ENCODE measurements around the gene BMP7. TPM values are rescaled to one million over a fixed set of nuclear protein-coding genes. Genes with fewer than 3 reads are reported as not detected.

Gene BMP7
- total and polyA plus RNA-seq, 2 donors (not counting 3 experiments of a cell fraction or from before 2014, with no cell fraction given), result not detected

DNA sequence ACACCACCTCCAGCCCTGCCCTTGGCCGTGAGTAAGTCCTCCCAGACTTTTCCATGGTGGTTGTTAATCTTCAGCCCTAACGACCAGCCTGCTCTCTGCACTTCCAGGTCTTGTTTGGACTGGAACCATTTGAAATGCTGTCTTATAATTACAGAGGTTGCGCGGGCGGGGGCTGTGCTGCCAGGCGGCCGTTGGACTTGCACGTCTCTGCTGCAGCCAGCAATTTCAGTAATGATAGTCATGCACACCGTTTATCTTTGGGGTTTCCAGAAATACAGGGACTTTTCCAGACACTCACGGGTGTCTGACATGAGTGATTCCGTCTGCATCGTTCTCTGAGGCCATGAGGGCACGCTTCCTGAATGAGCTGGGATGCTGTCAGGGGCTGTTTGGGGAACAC lies 118.2 kb downstream of the BMP7 start:
- no peak for FAIRE-seq
- CTCF ChIA-PET, result no interaction called here
- POLR2A ChIA-PET, result no interaction called here

More for the DNA sequence above, 118.2 kb downstream of the BMP7 start:
- no peak for DNase-seq (ENCODE audit: low read depth, low spot score)
- H3K9me3 ChIP-seq (replicated peaks; ENCODE audit: control insufficient read depth, insufficient read depth, low read length), result no peaks in the 10 kb centered on the region
- H3K79me2 ChIP-seq (ENCODE audit: control insufficient read depth, insufficient read depth, low read length), result no peaks in the 10 kb centered on the region
- no peaks in the 10 kb centered on the region for H4K20me1 ChIP-seq (replicated peaks; ENCODE audit: control insufficient read depth, extremely low read depth, insufficient read depth, low read length)
- H3K4me2 ChIP-seq (ENCODE audit: insufficient read depth, low read length), result no peak overlapping the region
- no peak overlapping the region for H3K9ac ChIP-seq (replicated peaks; ENCODE audit: extremely low read depth, insufficient read depth, low read length)
- H3K4me1 ChIP-seq (ENCODE audit: control insufficient read depth, extremely low read depth, insufficient read depth, low read length), result no peaks in the 10 kb centered on the region
- TF ChIP-seq, protein P1, sequence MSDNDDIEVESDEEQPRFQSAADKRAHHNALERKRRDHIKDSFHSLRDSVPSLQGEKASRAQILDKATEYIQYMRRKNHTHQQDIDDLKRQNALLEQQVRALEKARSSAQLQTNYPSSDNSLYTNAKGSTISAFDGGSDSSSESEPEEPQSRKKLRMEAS (IDR thresholded peaks at IDR 0.05; ENCODE audit: insufficient read depth, insufficient read length), result no peak
- TF ChIP-seq POLR2A (IDR thresholded peaks at IDR 0.05; ENCODE audit: low read depth, low read length), result no peak
- TF ChIP-seq, protein P2, sequence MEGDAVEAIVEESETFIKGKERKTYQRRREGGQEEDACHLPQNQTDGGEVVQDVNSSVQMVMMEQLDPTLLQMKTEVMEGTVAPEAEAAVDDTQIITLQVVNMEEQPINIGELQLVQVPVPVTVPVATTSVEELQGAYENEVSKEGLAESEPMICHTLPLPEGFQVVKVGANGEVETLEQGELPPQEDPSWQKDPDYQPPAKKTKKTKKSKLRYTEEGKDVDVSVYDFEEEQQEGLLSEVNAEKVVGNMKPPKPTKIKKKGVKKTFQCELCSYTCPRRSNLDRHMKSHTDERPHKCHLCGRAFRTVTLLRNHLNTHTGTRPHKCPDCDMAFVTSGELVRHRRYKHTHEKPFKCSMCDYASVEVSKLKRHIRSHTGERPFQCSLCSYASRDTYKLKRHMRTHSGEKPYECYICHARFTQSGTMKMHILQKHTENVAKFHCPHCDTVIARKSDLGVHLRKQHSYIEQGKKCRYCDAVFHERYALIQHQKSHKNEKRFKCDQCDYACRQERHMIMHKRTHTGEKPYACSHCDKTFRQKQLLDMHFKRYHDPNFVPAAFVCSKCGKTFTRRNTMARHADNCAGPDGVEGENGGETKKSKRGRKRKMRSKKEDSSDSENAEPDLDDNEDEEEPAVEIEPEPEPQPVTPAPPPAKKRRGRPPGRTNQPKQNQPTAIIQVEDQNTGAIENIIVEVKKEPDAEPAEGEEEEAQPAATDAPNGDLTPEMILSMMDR (IDR thresholded peaks at IDR 0.05; ENCODE audit: extremely low read depth in 1 of 2, insufficient read depth in 1 of 2, low read depth in 1 of 2, low read length in 2 of 2), result no peak
- no peak for TF ChIP-seq EZH2 (IDR thresholded peaks at IDR 0.05; ENCODE audit: borderline replicate concordance, low read depth, low read length, severe bottlenecking)
- TF ChIP-seq MYC (IDR thresholded peaks at IDR 0.05; ENCODE audit: low read depth, low read length), result no peak
- no peak for TF ChIP-seq POLR2AphosphoS5 (IDR thresholded peaks at IDR 0.05; ENCODE audit: insufficient read depth, low read depth, low read length)
- TF ChIP-seq JUN (IDR thresholded peaks at IDR 0.05; ENCODE audit: borderline replicate concordance, insufficient read depth, insufficient read length, low read depth), result no peak
- TF ChIP-seq GATA2 (IDR thresholded peaks at IDR 0.05; ENCODE audit: insufficient read depth, insufficient read length, low read depth, low read length), result no peak
- TF ChIP-seq FOS (IDR thresholded peaks at IDR 0.05; ENCODE audit: borderline replicate concordance, insufficient read depth, low read length), result no peak
- H3K27ac ChIP-seq (ENCODE audit: insufficient read depth, low read depth, low read length), result no peak overlapping the region
- no peak overlapping the region for H3K4me3 ChIP-seq (replicated peaks in 1 of 3; ENCODE audit: insufficient read depth in 1 of 3, low read depth in 1 of 3, low read length in 3 of 3)
- no peaks in the 10 kb centered on the region for H3K27me3 ChIP-seq (ENCODE audit: control insufficient read depth in 2 of 2, insufficient read depth in 2 of 2, low read length in 2 of 2)
- no peaks in the 10 kb centered on the region for H3K36me3 ChIP-seq (ENCODE audit: control insufficient read depth in 2 of 2, extremely low read depth in 1 of 2, insufficient read depth in 2 of 2, low read length in 2 of 2)
- dilution Hi-C loops (cut with MboI; ENCODE audit: extremely low pct_ligation_motif_present, low sequenced_read_pairs) (no loop called here), intact Hi-C loops (cut with micrococcal nuclease) (no loop called here)
- no peak overlapping the region for H2AFZ ChIP-seq (ENCODE audit: low read depth, low read length)
- BruUV-seq (replicated peaks), result no TSS peak
- no peaks in the 10 kb centered on the region for H3K9me1 ChIP-seq (replicated peaks; ENCODE audit: control insufficient read depth, extremely low read depth, insufficient read depth, low read length)

Measured in endothelial cell of umbilical vein (primary cell).